GM10847 (cell line): ENCODE data around the gene UGT8.

Experiments used
- POLR2A ChIP-seq: IDR thresholded peaks from 2 replicates; pipeline ENCODE4 v1.6.1; 2011; ENCODE audit not compliant: insufficient read length; ENCODE audit errors: extremely low read depth

The UGT8 gene

DNA sequence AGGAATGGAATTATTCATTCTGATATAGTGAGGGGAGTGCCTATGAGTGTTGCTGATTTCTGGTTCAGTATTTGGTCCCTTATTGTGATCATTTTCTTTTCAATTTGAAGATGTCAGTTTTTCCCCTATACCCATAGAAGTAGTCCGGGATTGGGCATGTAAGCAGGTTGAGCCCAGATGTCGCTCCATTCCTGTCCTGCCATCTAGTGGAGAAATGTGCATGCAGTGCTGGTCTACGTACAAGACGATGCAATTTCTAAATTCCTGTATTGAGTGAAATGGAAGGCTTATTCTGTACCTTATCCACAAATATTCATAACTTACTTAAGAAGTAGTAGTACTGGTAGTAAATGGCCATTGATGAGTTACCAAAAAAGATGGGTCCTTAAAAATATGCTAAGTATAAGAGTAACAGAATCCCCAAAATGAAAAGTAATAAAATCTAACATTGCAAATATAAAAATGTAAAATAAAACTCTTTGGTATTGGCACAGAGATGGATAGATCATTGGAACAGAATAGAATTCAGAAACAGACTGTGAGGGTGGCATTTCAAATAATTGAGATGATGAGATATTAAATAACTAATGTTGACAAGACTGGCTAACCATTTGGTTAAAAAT is 60.9 kb downstream of the UGT8 start:
- no peak for TF ChIP-seq POLR2A

DNA sequence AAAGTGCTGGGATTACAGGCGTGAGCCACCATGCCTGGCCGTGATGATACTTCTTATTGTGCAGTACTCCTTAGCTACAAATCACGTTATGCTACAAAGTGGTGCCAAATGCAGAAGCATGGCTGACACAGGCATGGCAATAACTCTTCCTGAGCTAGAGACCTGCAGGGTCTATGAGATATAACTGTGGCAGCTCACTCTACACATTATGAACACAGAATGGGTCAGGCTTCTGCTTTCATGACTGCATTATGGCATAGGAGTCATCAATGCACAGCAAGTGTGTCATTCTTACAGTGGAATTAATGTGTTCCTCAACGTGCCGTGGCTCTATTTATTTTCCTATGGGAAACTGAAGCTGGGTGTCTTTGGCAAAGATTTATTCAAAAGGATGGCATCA is 64.5 kb downstream of the UGT8 start:
- TF ChIP-seq POLR2A: no peak

DNA sequence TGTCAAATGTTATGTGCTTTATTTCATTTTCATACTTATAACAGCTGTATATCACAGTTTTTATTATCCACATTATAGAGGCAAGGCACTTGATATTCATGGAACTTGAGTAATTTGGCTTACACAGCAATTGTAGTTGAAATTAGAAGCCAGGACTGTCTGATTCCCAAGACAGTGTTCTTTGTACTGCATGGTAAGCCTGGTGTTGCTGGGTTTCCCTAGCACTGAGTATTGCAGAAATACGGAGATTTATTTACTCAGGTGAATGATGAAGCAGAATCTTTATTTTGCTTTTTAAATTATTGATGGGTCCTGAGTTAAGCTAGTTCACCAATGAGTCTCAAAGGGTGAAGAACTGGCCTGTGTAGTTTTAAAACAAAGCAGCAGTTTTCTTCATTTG is 70.0 kb downstream of the UGT8 start:
- no peak for TF ChIP-seq POLR2A

DNA sequence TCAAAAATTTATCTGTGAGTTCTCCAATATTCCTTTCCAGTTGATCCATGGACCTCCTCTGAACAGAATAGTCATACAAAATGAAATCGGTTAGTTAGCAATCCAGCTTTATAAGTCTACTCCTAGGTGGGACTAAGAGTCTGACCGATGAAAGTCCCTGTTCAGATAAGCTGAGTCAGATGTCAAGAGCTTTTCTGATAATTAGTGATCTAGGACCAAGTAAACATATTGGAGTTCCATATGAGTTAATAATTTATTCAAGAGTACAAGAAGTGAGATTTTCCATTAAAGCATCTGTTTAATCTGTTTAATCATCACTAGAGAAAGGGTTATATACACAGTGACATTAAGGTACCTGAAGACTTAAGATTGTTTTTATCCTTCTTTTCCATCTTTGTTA is 74.7 kb downstream of the UGT8 start:
- no peak for TF ChIP-seq POLR2A

DNA sequence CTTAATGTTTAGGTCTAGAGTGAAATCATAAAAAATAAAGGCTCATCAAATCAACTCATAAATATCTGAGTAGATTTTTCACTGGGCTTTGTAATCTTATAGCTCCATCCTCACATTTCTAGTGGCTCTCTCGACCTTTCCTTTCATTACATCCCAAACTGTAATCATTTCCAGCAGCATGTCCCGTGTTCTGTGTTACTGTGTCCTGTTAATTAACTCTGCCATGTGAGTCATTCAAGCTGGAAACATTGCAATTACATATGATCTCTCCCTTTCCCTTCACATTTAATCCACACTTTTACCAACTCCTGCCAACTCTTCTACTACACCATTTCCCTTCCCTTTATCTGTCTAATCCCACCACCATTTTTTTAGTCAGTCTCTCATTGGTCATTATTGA is 75.5 kb downstream of the UGT8 start:
- TF ChIP-seq POLR2A: no peak

DNA sequence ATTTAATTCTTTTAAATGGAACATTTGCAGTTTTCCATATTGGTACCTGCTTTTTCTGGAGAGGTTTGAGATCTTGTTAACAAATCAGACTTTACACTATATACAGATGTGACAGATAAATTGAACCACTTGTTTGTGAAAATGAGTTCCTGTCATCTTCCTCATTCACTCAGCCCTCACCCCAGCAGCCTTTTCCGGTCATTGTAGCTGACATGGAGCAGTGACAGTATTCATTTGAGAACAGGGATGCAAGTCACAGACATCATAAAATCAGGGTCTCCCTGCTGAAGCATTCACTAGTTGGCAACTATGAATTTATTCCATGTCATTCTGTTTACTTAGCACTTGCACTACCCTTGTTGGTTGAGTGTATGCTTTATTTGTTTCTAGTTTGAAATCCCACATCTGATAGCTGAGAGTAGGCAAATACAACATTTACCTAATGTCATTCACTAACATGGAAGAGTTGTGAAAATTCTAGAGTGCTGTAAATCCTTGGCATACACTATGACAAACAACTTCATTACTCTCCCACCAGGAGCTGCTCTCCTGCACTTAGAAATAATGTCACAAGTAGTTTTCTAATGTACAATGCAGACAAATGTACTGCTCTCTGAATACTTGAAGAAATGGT is 78.9 kb downstream of the UGT8 start:
- no peak for TF ChIP-seq POLR2A

DNA sequence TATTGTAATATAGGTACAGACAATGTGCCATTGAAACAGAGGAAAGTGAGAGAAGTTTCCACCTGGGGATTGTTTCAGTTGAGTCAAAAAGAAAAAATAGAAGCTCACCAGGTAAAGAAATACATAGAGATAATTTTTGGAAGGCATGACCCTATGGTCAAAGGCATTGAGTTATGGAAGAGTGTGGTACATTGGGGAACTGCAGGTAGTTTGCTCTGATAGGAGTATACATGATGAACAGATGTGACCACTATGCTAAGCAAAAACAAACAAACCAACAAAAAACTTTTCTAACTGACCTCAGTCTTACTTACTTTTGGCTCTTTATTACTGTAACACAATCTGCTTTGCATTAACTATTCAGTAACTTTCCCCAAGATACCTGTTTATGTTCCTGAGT is 85.9 kb downstream of the UGT8 start:
- TF ChIP-seq POLR2A: no peak

DNA sequence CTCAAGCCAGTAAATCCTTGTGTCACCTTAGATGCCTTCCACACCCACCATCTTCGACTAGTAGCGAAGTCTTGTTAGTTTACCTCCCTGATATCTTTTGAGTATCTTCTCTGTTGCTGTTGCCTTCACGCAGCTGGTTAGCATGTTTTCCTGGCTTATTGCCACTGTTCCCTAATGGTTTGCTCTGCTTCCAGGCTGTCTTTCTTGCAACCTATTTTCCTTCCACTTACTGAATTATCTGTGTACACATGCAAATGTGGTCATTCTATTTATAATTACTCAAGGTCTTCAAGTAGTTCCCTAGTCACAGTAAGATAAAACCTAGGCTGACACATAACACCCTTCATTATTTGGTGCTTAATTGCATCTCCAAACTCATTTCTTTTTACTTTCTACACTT is 89.5 kb downstream of the UGT8 start:
- no peak for TF ChIP-seq POLR2A

DNA sequence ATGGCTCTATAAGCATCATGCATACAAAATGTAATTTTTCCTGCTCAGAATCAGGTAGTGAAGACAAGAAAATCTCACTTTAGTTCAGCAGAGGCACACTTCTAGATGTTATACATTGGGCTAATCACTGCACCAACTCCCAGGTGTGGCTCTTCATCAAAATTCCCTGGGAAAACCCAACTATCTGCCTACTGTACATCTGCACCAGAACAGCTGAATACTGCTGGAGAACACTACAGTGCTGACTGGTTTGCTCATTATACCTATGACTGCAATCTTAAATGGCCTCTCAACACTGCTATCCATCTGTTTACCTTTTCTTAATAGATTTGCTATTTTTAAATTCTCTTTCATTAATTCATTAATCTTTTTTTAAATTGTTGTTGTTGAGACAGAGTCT is 92.0 kb downstream of the UGT8 start:
- TF ChIP-seq POLR2A: no peak

DNA sequence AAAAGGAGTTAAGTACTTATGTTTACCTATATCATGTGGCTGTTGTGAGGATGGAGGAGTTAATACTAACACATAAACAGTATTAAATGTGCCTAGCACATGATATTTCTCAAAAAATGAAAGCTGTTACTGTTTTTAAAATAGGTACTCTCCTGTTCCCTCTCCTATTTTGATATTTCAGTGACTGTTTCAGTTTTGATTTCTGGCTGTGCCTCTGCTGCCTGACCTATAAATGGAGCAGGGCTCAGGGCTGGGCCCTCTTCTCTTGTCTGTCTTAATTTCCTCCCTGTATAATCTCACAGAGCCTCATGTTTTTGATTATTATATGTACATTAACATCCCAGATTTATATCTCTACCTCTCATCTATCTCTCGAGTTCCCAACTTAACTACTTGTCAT is 93.3 kb downstream of the UGT8 start:
- no peak for TF ChIP-seq POLR2A

DNA sequence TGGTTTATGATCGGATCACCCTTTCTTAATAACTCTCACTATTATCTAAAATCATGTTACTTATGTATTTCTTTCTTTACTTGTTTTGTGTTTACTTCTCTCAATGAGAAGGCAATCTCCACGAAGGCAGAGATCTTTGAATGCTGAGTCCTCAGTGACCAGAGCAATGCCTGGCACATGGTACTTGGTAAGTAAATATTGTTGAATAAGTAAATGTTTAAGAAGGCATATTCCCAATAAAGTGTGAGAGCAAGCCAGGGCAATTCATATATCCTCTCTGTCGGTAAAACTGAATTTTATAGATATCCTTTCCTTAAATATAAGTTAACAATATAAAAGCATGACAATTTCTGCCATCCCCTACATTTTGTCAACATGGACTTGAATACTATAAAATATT is 94.4 kb downstream of the UGT8 start:
- TF ChIP-seq POLR2A: no peak

DNA sequence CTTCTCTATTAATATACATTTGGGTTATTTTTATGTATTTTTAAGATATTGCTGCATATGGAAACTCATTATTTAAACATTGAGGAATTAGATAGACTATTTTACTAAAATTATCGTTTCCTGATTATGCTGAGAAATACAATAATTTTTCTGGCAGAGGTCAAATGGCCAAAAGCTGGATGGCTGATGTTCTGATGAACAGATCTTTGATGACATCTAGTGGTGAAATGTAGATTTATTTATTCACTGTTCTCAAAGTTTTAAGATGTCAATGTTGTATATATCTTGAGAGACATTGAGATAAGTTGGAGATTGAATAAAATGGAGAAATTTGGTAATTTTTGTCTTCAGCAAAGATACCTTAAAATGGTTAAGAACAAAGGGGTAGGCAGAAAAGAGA is 96.2 kb downstream of the UGT8 start:
- no peak for TF ChIP-seq POLR2A

DNA sequence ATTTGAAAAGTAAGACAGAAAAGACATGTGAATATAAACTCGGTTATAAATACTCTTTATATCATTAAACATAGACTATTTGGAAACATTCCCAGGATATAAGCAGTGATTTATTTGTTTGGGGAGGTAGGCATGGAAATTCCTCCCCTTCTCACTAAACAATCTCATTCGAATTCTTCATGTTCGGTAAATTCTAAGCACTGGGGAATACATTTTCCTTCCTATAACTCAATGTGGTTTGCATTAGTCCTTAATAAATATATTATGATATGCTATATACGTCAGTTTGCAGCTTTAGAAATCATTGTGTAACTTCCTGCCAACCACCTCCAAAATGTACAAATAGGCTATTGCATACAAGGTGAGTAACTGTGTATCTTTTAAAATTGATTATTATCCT is 99.6 kb downstream of the UGT8 start:
- TF ChIP-seq POLR2A: no peak

DNA sequence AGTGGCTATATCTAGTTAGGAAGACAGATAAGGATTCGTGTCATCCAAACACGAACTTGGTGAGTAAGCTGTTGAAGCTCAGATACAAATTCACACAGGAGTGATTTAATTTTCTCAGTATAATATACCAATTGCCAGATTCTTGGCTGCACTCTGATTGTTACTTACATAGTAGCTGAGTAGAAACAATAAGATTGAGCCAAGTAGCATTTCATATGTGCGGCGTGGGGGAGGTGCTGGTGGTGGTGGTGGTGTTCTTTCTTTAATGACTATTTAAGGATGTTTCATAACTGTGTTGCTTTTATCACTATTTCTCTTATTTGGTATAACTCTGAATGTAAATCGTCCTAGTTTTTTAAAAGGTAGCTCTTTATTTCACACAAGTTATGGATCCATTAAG is 102.9 kb downstream of the UGT8 start:
- TF ChIP-seq POLR2A: no peak

DNA sequence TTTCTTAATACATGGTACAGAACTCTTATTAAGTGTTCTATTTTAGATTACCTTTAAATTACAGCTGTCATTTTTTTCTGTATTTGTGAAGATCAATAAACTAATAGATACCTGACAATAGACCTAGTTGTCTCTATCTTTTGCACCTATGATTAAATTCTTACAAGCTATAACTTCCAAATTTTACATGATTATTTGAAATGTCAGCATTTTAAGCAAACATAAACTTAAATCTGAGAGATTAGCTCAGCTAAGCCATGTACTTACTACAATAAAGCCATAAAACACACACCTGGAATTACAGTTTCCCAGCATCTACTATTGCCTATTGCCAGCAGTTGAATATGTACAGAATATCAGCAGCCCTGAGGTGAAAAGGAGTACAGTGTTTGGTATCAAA is 118.8 kb downstream of the UGT8 start:
- no peak for TF ChIP-seq POLR2A

DNA sequence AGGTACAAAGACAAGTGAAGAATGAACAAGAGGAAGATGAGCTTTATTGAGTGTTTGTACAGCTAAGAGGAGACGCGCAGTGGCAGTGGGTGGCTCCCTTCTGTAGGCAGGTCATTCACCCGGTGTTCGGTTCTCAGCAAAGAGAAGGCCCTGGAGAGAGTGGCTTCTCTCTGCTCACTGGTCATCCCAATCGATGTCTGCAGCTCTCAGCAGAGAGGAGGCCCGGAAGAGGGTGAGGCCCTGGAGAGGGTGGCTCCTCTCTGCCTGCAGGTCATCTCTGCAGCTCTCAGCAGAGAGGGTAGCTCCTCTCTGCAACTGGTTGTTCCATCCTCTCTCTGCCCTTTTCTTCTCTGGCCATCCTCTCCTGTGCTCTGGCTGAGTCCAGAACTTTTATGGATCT is 126.5 kb downstream of the UGT8 start:
- no peak for TF ChIP-seq POLR2A

DNA sequence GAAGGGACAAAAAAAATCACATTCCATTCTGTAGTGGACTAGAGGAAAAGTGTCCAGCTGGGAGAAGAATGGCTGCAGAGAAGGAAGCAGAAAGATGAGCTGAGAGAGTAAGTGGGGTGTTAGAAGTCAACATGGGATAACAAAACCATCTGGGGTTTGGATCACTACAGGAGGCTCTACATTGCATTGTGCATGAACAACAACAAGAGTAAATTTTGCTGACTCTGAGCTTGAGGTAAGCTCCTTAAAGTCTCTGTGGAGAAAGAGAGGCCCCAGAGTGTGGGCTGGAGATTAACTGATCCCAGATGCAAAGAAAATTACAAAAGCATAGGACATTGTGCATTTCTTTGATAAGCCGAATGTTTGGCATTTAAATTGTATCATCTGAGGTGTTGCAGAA is 128.9 kb downstream of the UGT8 start:
- no peak for TF ChIP-seq POLR2A
